Osteoblast (primary cell): ENCODE data around the gene KCNG3. TPM values are rescaled to one million over a fixed set of nuclear protein-coding genes. Genes with fewer than 3 reads are reported as not detected.

ENCODE experiments used
- DNase-seq: peaks from one replicate; pipeline ENCODE4 v3.0.0; 2011; ENCODE audit warnings: low spot score, mixed read lengths; ENCODE audit not compliant: insufficient read length; ENCODE audit errors: missing footprints
- H2AFZ ChIP-seq: 2 replicates; pipeline ENCODE4 v1.6.0; 2011; ENCODE audit warnings: mild to moderate bottlenecking, low read length
- H3K27ac ChIP-seq: 2 replicates; pipeline ENCODE4 v1.5.1; 2011; ENCODE audit warnings: mild to moderate bottlenecking, low read depth, low read length, moderate library complexity
- H3K27me3 ChIP-seq: 2 replicates; pipeline ENCODE4 v1.6.0; 2012; ENCODE audit warnings: mild to moderate bottlenecking, control low read depth, inconsistent platforms, low read length, moderate library complexity; ENCODE audit not compliant: insufficient read depth
- H3K36me3 ChIP-seq: 2 replicates; pipeline ENCODE4 v1.5.1; 2011; ENCODE audit warnings: mild to moderate bottlenecking, low read length, control low read depth, moderate library complexity; ENCODE audit not compliant: insufficient read depth
- H3K4me1 ChIP-seq: 2 replicates; pipeline ENCODE4 v1.5.1; 2011; ENCODE audit warnings: mild to moderate bottlenecking, low read length, control low read depth, moderate library complexity; ENCODE audit not compliant: insufficient read depth
- H3K4me2 ChIP-seq: 2 replicates; pipeline ENCODE4 v1.6.0; 2011; ENCODE audit warnings: mild to moderate bottlenecking, low read length; ENCODE audit not compliant: insufficient read depth
- H3K4me3 ChIP-seq: fragments of 200-600 bp; sonication (generic); 3 replicates; pipeline ENCODE4 v1.5.1; 2012; ENCODE audit warnings: mild to moderate bottlenecking, low read length, inconsistent platforms; ENCODE audit not compliant: insufficient read depth
- H3K79me2 ChIP-seq: 2 replicates; pipeline ENCODE4 v1.6.0; 2012; ENCODE audit warnings: mild to moderate bottlenecking, low read length, control low read depth, inconsistent platforms; ENCODE audit not compliant: insufficient read depth
- H3K9me3 ChIP-seq: 2 replicates; pipeline ENCODE4 v1.5.1; 2011; ENCODE audit warnings: low read depth, low read length, control low read depth
- H4K20me1 ChIP-seq: 2 replicates; pipeline ENCODE4 v1.6.0; 2012; ENCODE audit warnings: mild to moderate bottlenecking, low read length, control low read depth; ENCODE audit not compliant: insufficient read depth
- CTCF ChIP-seq: IDR thresholded peaks from 2 replicates; pipeline ENCODE4 v1.5.1; 2011; ENCODE audit warnings: mild to moderate bottlenecking, low read depth, low read length, moderate library complexity; ENCODE audit errors: extremely low read depth
- total RNA-seq: library from RNA; depleted of rRNA; stranded (reverse); fragments of >200 nt; gene quantifications from 2 replicates; pipeline ENCODE4 v1.2.3, GENCODE V29; 2012

KCNG3 gene
- total RNA-seq, 1 donor = under 0.01 TPM

- H2AFZ ChIP-seq = no peak overlapping the region
- no peak overlapping the region for H3K27ac ChIP-seq
- peaks cover 7% of the 10 kb centered on the region for H3K27me3 ChIP-seq
- H3K4me2 ChIP-seq = no peak overlapping the region
- H3K79me2 ChIP-seq = no peaks in the 10 kb centered on the region
- no peak for TF ChIP-seq CTCF
- no peak overlapping the region for H3K4me3 ChIP-seq
- no peaks in the 10 kb centered on the region for H3K4me1 ChIP-seq
- no peaks in the 10 kb centered on the region for H3K36me3 ChIP-seq
- H3K9me3 ChIP-seq = no peaks in the 10 kb centered on the region
- DNase-seq = no peak
- no peaks in the 10 kb centered on the region for H4K20me1 ChIP-seq
Measured at GRCh38 chr2:42442774-42443173, 51.0 kb downstream of the KCNG3 start.

- peaks cover 8% of the 10 kb centered on the region for H3K27me3 ChIP-seq
- H3K27ac ChIP-seq = no peak overlapping the region
- H3K9me3 ChIP-seq = no peaks in the 10 kb centered on the region
- H2AFZ ChIP-seq = no peak overlapping the region
- H3K36me3 ChIP-seq = no peaks in the 10 kb centered on the region
- no peak overlapping the region for H3K4me2 ChIP-seq
- H3K4me1 ChIP-seq = no peaks in the 10 kb centered on the region
- no peak for TF ChIP-seq CTCF
- no peak for DNase-seq
- no peaks in the 10 kb centered on the region for H4K20me1 ChIP-seq
- H3K4me3 ChIP-seq = no peak overlapping the region
- H3K79me2 ChIP-seq = no peaks in the 10 kb centered on the region
Measured at GRCh38 chr2:42438685-42439084, 55.1 kb downstream of the KCNG3 start.

GRCh38 chr2:42436370-42436769 is 57.4 kb downstream of the KCNG3 start:
- H4K20me1 ChIP-seq = no peaks in the 10 kb centered on the region
- no peaks in the 10 kb centered on the region for H3K79me2 ChIP-seq
- no peaks in the 10 kb centered on the region for H3K4me1 ChIP-seq
- H3K9me3 ChIP-seq = no peaks in the 10 kb centered on the region
- H2AFZ ChIP-seq = no peak overlapping the region
- DNase-seq = no peak
- no peak for TF ChIP-seq CTCF
- H3K4me2 ChIP-seq = no peak overlapping the region
- no peaks in the 10 kb centered on the region for H3K36me3 ChIP-seq
- H3K27ac ChIP-seq = no peak overlapping the region
- H3K27me3 ChIP-seq = peaks cover 12% of the 10 kb centered on the region
- H3K4me3 ChIP-seq = no peak overlapping the region

- Histone ChIP-seq H3K4me2 (no peak overlapping the region), H2AFZ (no peak overlapping the region), H3K4me1 (no peaks in the 10 kb centered on the region), H3K27me3 (peaks cover 12% of the 10 kb centered on the region), H3K4me3 (no peak overlapping the region), H4K20me1 (no peaks in the 10 kb centered on the region), H3K36me3 (no peaks in the 10 kb centered on the region), H3K27ac (no peak overlapping the region), H3K79me2 (no peaks in the 10 kb centered on the region), H3K9me3 (no peaks in the 10 kb centered on the region)
- no peak for TF ChIP-seq CTCF
- DNase-seq = no peak
Measured at GRCh38 chr2:42435628-42436027, 58.2 kb downstream of the KCNG3 start.
